HUES64 (cell line): ENCODE data around the gene TTF2.
"Not testable (repeated sequence)": the region's sequence is repeated elsewhere in the genome, so short reads cannot be mapped to it uniquely, and the experiment has no call there.

Experiments
- H3K27ac ChIP-seq: 2 replicates; pipeline ENCODE4 v1.7.0; 2013; ENCODE audit warnings: low read depth, low read length, inconsistent platforms
- H3K27me3 ChIP-seq: 2 replicates; pipeline ENCODE4 v1.6.1; 2013; ENCODE audit warnings: mild to moderate bottlenecking, low read length; ENCODE audit not compliant: insufficient read depth
- H3K36me3 ChIP-seq: 2 replicates; pipeline ENCODE4 v1.6.1; 2013; ENCODE audit warnings: mild to moderate bottlenecking, low read length; ENCODE audit not compliant: insufficient read depth
- H3K4me1 ChIP-seq: 2 replicates; pipeline ENCODE4 v1.6.1; 2013; ENCODE audit warnings: mild to moderate bottlenecking, low read length, moderate library complexity; ENCODE audit not compliant: insufficient read depth
- H3K4me3 ChIP-seq: 2 replicates; pipeline ENCODE4 v1.5.1; 2013; ENCODE audit warnings: mild to moderate bottlenecking, low read length, moderate library complexity
- H3K9ac ChIP-seq: 2 replicates; pipeline ENCODE4 v1.6.1; 2013; ENCODE audit warnings: mild to moderate bottlenecking, low read depth, low read length
- H3K9me3 ChIP-seq: 2 replicates; pipeline ENCODE4 v1.6.1; 2013; ENCODE audit warnings: low read depth, low read length; ENCODE audit not compliant: insufficient read depth
- WGBS: fragments of 150-250, 120-280 bp; methylation state at CpG from one replicate; pipeline ENCODE4 v1.1.7; 2013; ENCODE audit warnings: missing lambda C conversion rate; 5-methylcytosine and 5-hydroxymethylcytosine counted together

Gene TTF2

GRCh38 chr1:117107364-117107763 lies 47.2 kb downstream of the TTF2 start:
- H3K4me3 ChIP-seq: no peak overlapping the region
- no peaks in the 10 kb centered on the region for H3K9me3 ChIP-seq
- H3K27ac ChIP-seq: no peak overlapping the region
- peaks cover 6% of the 10 kb centered on the region for H3K4me1 ChIP-seq
- WGBS: 100% methylated on average over 1 of the region's 2 CpGs
- peaks cover 85% of the 10 kb centered on the region for H3K36me3 ChIP-seq
- H3K9ac ChIP-seq: no peak overlapping the region
- no peaks in the 10 kb centered on the region for H3K27me3 ChIP-seq

- WGBS: 86% methylated on average over 2 of the region's 2 CpGs
- no peak overlapping the region for H3K4me3 ChIP-seq
- H3K27me3 ChIP-seq: no peaks in the 10 kb centered on the region
- H3K27ac ChIP-seq: no peak overlapping the region
- H3K9ac ChIP-seq: no peak overlapping the region
- peaks cover 88% of the 10 kb centered on the region for H3K36me3 ChIP-seq
- H3K9me3 ChIP-seq: no peaks in the 10 kb centered on the region
- H3K4me1 ChIP-seq: peaks cover 9% of the 10 kb centered on the region
Observed at GRCh38 chr1:117110774-117111173, 50.6 kb downstream of the TTF2 start.

- Histone ChIP-seq H3K36me3 (peaks cover 86% of the 10 kb centered on the region), H3K27me3 (no peaks in the 10 kb centered on the region), H3K9me3 (no peaks in the 10 kb centered on the region), H3K9ac (0 out of 2 replicates have a peak overlapping the region, but pooled peaks have one; percentile 16), H3K4me1 (peaks cover 9% of the 10 kb centered on the region), H3K27ac (peak overlapping the region; percentile 67), H3K4me3 (no peak overlapping the region)
- 82% methylated on average over 7 of the region's 7 CpGs for WGBS
Observed at GRCh38 chr1:117112047-117112717, 52.1 kb downstream of the TTF2 start.

- H3K27ac ChIP-seq: no peak overlapping the region; the same call in 1 of the 2 replicates
- 93% methylated on average over 11 of the region's 11 CpGs for WGBS
- H3K9ac ChIP-seq: no peak overlapping the region
- H3K36me3 ChIP-seq: peaks cover 95% of the 10 kb centered on the region
- H3K27me3 ChIP-seq: no peaks in the 10 kb centered on the region
- H3K4me3 ChIP-seq: no peak overlapping the region
- peaks cover 9% of the 10 kb centered on the region for H3K4me1 ChIP-seq
- H3K9me3 ChIP-seq: no peaks in the 10 kb centered on the region
Observed at GRCh38 chr1:117113199-117113598, 53.1 kb downstream of the TTF2 start.

- Histone ChIP-seq H3K4me1 (peaks cover 9% of the 10 kb centered on the region), H3K9me3 (no peaks in the 10 kb centered on the region), H3K9ac (no peak overlapping the region), H3K27ac (no peak overlapping the region), H3K4me3 (no peak overlapping the region), H3K36me3 (peaks cover 82% of the 10 kb centered on the region), H3K27me3 (no peaks in the 10 kb centered on the region)
- WGBS: 80% methylated on average over 2 of the region's 2 CpGs
Observed at GRCh38 chr1:117114877-117115276, 54.8 kb downstream of the TTF2 start.

- no peaks in the 10 kb centered on the region for H3K9me3 ChIP-seq
- no peak overlapping the region for H3K4me3 ChIP-seq
- no peak overlapping the region for H3K9ac ChIP-seq
- peaks cover 71% of the 10 kb centered on the region for H3K36me3 ChIP-seq
- no peaks in the 10 kb centered on the region for H3K27me3 ChIP-seq
- WGBS: 92% methylated on average over 10 of the region's 13 CpGs
- peaks cover 9% of the 10 kb centered on the region for H3K4me1 ChIP-seq
- H3K27ac ChIP-seq: no peak overlapping the region
Observed at GRCh38 chr1:117116090-117116783, 56.1 kb downstream of the TTF2 start.

GRCh38 chr1:117116784-117117130 lies 56.6 kb downstream of the TTF2 start:
- H3K36me3 ChIP-seq: peaks cover 66% of the 10 kb centered on the region
- H3K27me3 ChIP-seq: no peaks in the 10 kb centered on the region
- no peaks in the 10 kb centered on the region for H3K9me3 ChIP-seq
- no peak overlapping the region for H3K27ac ChIP-seq
- H3K9ac ChIP-seq: no peak overlapping the region
- peaks cover 9% of the 10 kb centered on the region for H3K4me1 ChIP-seq
- 92% methylated on average over 3 of the region's 3 CpGs for WGBS
- no peak overlapping the region for H3K4me3 ChIP-seq

GRCh38 chr1:117117697-117118096 lies 57.6 kb downstream of the TTF2 start:
- WGBS: 94% methylated on average over 2 of the region's 2 CpGs
- no peaks in the 10 kb centered on the region for H3K9me3 ChIP-seq

GRCh38 chr1:117118137-117118536 lies 58.0 kb downstream of the TTF2 start:
- Histone ChIP-seq H3K27me3 (no peaks in the 10 kb centered on the region), H3K9ac (no peak overlapping the region), H3K4me3 (no peak overlapping the region), H3K4me1 (peaks cover 6% of the 10 kb centered on the region; the same call in 1 of the 2 replicates), H3K36me3 (peaks cover 53% of the 10 kb centered on the region), H3K9me3 (no peaks in the 10 kb centered on the region), H3K27ac (no peak overlapping the region)
- WGBS: 94% methylated on average over 12 of the region's 12 CpGs

More at GRCh38 chr1:117117697-117118096, 57.6 kb downstream of the TTF2 start:
- Histone ChIP-seq H3K27ac (no peak overlapping the region), H3K36me3 (peaks cover 57% of the 10 kb centered on the region), H3K4me1 (peaks cover 5% of the 10 kb centered on the region), H3K9ac (no peak overlapping the region), H3K4me3 (no peak overlapping the region), H3K27me3 (no peaks in the 10 kb centered on the region)

- not testable (repeated sequence) for H3K27me3 ChIP-seq, H3K9me3 ChIP-seq, H3K9ac ChIP-seq, H3K4me3 ChIP-seq, H3K4me1 ChIP-seq, H3K27ac ChIP-seq
- peaks cover 43% of the 10 kb centered on the region for H3K36me3 ChIP-seq
- 93% methylated on average over 10 of the region's 10 CpGs for WGBS
Observed at GRCh38 chr1:117119144-117119543, 59.0 kb downstream of the TTF2 start.

GRCh38 chr1:117120774-117121588 lies 60.9 kb downstream of the TTF2 start:
- Histone ChIP-seq H3K36me3 (peaks cover 24% of the 10 kb centered on the region), H3K27me3 (no peaks in the 10 kb centered on the region), H3K4me3 (peak overlapping the region; percentile 84), H3K9me3 (no peaks in the 10 kb centered on the region), H3K27ac (peak overlapping the region; percentile 27; the same call in 1 of the 2 replicates), H3K9ac (peak overlapping the region; percentile 89), H3K4me1 (peaks cover 6% of the 10 kb centered on the region; the same call in 1 of the 2 replicates)
- WGBS: 18% methylated on average over 29 of the region's 29 CpGs
